ENCODE measurements around the gene KAT14. TPM values are rescaled to one million over a fixed set of nuclear protein-coding genes. Genes with fewer than 3 reads are reported as not detected.
"Not testable (repeated sequence)": the region's sequence is repeated elsewhere in the genome, so short reads cannot be mapped to it uniquely, and the experiment has no call there.

The KAT14 gene
- total RNA-seq (12.8 TPM), polyA plus RNA-seq (ENCODE audit: insufficient read depth, low read depth, low replicate concordance) (10.2 TPM)
- long read RNA-seq, donor 1, partial matches to known transcripts: 0 of 9 reads
- long read RNA-seq, donor 1, other reads (novel, unspliced or antisense): 5 of 9 reads
- long read RNA-seq, donor 2, partial matches to known transcripts: 0 of 2 reads
- long read RNA-seq, donor 2, other reads (novel, unspliced or antisense): 0 of 2 reads
- long read RNA-seq, donor 3: 0 reads
- long read RNA-seq, donor 4, partial matches to known transcripts: 0 of 2 reads
- long read RNA-seq, donor 4, other reads (novel, unspliced or antisense): 0 of 2 reads
- long read RNA-seq, donor 5: 0 reads
- long read RNA-seq, donor 6, partial matches to known transcripts: 0 of 2 reads
- long read RNA-seq, donor 6, other reads (novel, unspliced or antisense): 0 of 2 reads
- long read RNA-seq, donor 7, partial matches to known transcripts: 2 of 8 reads
- long read RNA-seq, donor 7, other reads (novel, unspliced or antisense): 6 of 8 reads
- long read RNA-seq, donor 8: 0 reads
- long read RNA-seq, donor 9, partial matches to known transcripts: 0 of 3 reads
- long read RNA-seq, donor 9, other reads (novel, unspliced or antisense): 0 of 3 reads
- long read RNA-seq, donor 10, partial matches to known transcripts: 0 of 2 reads
- long read RNA-seq, donor 10, other reads (novel, unspliced or antisense): 0 of 2 reads

- Histone ChIP-seq H3K9ac (ENCODE audit: low read length in 3 of 3) (peak within 1 kb of the TSS; percentile 62 to 94 (median 82)), H3K36me3 (ENCODE audit: control insufficient read depth in 2 of 3, insufficient read depth in 3 of 3, low read length in 3 of 3) (peaks cover 0 to 2% (median 0%) of the 10 kb centered on the region in 3 donors), H3K4me3 (ENCODE audit: low read length in 3 of 3) (peak within 1 kb of the TSS; percentile 76 to 99 (median 87)), H3K9me3 (ENCODE audit: control insufficient read depth in 2 of 3, insufficient read depth in 1 of 3, low read length in 3 of 3) (no peaks in the 10 kb centered on the region), H3K4me1 (ENCODE audit: control insufficient read depth in 2 of 3, insufficient read depth in 2 of 3, low read depth in 1 of 3, low read length in 3 of 3) (peaks cover 3 to 15% (median 14%) of the 10 kb centered on the region in 3 donors), H3K27me3 (ENCODE audit: control insufficient read depth, insufficient read depth, low read length) (no peaks in the 10 kb centered on the region), H3K27ac (ENCODE audit: low read depth in 2 of 2, low read length in 2 of 2) (peak within 1 kb of the TSS; percentile 82 to 86)
- DNase-seq (peak; percentile 95 to 98 (median 97)), FAIRE-seq (no peak)
- TF ChIP-seq CTCF (IDR thresholded peaks at IDR 0.05; ENCODE audit: borderline replicate concordance, extremely low read depth, insufficient read depth): no peak
- intact Hi-C loops (cut with DNase I): no loop called here
Measured at GRCh38 chr20:18137412-18138265, at the start of gene KAT14, which contains the start of gene PET117. Gene KAT14, plus strand, starts transcription at chr20:18137863. Its CDS starts 4,798 bp downstream, at chr20:18142661. Gene PET117, plus strand, starts transcription at chr20:18137863. Its CDS starts 93 bp downstream, at chr20:18137956.

- FAIRE-seq; H3K9me3 ChIP-seq (ENCODE audit: control insufficient read depth in 2 of 3, insufficient read depth in 1 of 3, low read length in 3 of 3); H3K27ac ChIP-seq (ENCODE audit: low read depth in 2 of 2, low read length in 2 of 2); H3K4me1 ChIP-seq (ENCODE audit: control insufficient read depth in 2 of 3, insufficient read depth in 2 of 3, low read depth in 1 of 3, low read length in 3 of 3); H3K4me3 ChIP-seq (ENCODE audit: low read length in 3 of 3); H3K36me3 ChIP-seq (ENCODE audit: control insufficient read depth in 2 of 3, insufficient read depth in 3 of 3, low read length in 3 of 3); intact Hi-C loops (cut with DNase I); H3K27me3 ChIP-seq (ENCODE audit: control insufficient read depth, insufficient read depth, low read length); H3K9ac ChIP-seq (ENCODE audit: low read length in 3 of 3); DNase-seq: not testable (repeated sequence)
Measured at GRCh38 chr20:18088298-18088697, 49.4 kb upstream of the KAT14 start.

- DNase-seq; H3K9ac ChIP-seq (ENCODE audit: low read length in 3 of 3); H3K4me3 ChIP-seq (ENCODE audit: low read length in 3 of 3); intact Hi-C loops (cut with DNase I); FAIRE-seq; H3K9me3 ChIP-seq (ENCODE audit: control insufficient read depth in 2 of 3, insufficient read depth in 1 of 3, low read length in 3 of 3); H3K27me3 ChIP-seq (ENCODE audit: control insufficient read depth, insufficient read depth, low read length); H3K27ac ChIP-seq (ENCODE audit: low read depth in 2 of 2, low read length in 2 of 2); H3K36me3 ChIP-seq (ENCODE audit: control insufficient read depth in 2 of 3, insufficient read depth in 3 of 3, low read length in 3 of 3); H3K4me1 ChIP-seq (ENCODE audit: control insufficient read depth in 2 of 3, insufficient read depth in 2 of 3, low read depth in 1 of 3, low read length in 3 of 3): not testable (repeated sequence)
Measured at GRCh38 chr20:18088841-18089240, 48.8 kb upstream of the KAT14 start.

GRCh38 chr20:18090044-18090443 is 47.6 kb upstream of the KAT14 start:
- no peaks in the 10 kb centered on the region for H3K9me3 ChIP-seq (ENCODE audit: control insufficient read depth in 2 of 3, insufficient read depth in 1 of 3, low read length in 3 of 3)
- H3K27me3 ChIP-seq (ENCODE audit: control insufficient read depth, insufficient read depth, low read length): no peaks in the 10 kb centered on the region
- DNase-seq: no peak
- no peak for FAIRE-seq
- no peak for TF ChIP-seq CTCF (IDR thresholded peaks at IDR 0.05; ENCODE audit: borderline replicate concordance, extremely low read depth, insufficient read depth)
- intact Hi-C loops (cut with DNase I): no loop called here
- no peak overlapping the region for H3K27ac ChIP-seq (ENCODE audit: low read depth in 2 of 2, low read length in 2 of 2)
- H3K9ac ChIP-seq (ENCODE audit: low read length in 3 of 3): no peak overlapping the region
- H3K4me1 ChIP-seq (ENCODE audit: control insufficient read depth in 2 of 3, insufficient read depth in 2 of 3, low read depth in 1 of 3, low read length in 3 of 3): no peaks in the 10 kb centered on the region
- no peak overlapping the region for H3K4me3 ChIP-seq (ENCODE audit: low read length in 3 of 3)
- no peaks in the 10 kb centered on the region for H3K36me3 ChIP-seq (ENCODE audit: control insufficient read depth in 2 of 3, insufficient read depth in 3 of 3, low read length in 3 of 3)
